Measurements from ENCODE around the gene WWC2.

The WWC2 gene

GRCh38 chr4:183202523-183202922 lies 103.5 kb downstream of the WWC2 start:
- no peak for DNase-seq (ENCODE audit: low spot score)

- no peak for DNase-seq (ENCODE audit: low spot score)
Observed at GRCh38 chr4:183204793-183205192, 105.7 kb downstream of the WWC2 start.

- DNase-seq (ENCODE audit: low spot score): no peak
Observed at GRCh38 chr4:183205193-183205592, 106.1 kb downstream of the WWC2 start.

DNA sequence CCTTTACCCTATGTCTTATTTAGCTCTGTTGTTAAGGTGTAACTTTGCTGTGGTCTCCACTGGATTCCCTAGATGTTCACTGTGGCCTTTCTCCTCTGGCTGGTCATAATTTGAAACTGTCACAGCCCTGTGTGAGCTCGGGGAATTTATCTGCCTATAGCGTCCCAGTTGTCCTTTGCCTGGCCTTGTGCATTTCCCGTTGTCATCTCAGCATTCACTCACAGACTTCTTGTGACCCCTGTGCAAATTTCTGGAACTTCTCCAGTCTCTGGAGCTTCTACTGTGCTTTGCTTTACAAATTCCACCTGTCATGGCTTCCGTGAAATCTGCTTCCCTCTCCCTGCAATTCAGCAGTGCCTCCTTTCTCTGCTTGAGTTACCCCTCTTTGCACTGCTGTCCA lies 106.7 kb downstream of the WWC2 start:
- no peak for DNase-seq (ENCODE audit: low spot score)

GRCh38 chr4:183211533-183211932 lies 112.5 kb downstream of the WWC2 start:
- DNase-seq (ENCODE audit: low spot score): no peak

GRCh38 chr4:183213996-183214395 lies 114.9 kb downstream of the WWC2 start:
- no peak for DNase-seq (ENCODE audit: low spot score)

- no peak for DNase-seq (ENCODE audit: low spot score)
Observed at GRCh38 chr4:183214912-183215488, 115.9 kb downstream of the WWC2 start.

DNA sequence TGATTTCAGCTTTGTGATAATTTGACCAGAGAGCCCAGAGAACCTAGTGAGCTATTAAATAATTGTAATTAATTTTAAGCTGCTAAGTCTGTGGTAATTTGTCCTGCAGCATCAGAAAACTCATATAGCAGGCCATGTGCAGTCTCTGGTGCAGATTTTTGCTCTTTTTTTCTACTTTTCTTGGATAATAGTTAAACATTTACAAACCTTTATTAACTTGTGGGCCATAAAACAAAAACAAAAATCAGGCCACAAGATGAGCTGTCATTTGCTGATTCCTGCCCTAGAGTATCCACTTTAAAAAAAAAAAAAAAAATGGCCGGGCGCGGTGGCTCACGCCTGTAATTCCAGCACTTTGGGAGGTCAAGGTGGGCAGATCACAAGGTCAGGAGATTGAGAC lies 121.2 kb downstream of the WWC2 start:
- DNase-seq (ENCODE audit: low spot score): no peak

DNA sequence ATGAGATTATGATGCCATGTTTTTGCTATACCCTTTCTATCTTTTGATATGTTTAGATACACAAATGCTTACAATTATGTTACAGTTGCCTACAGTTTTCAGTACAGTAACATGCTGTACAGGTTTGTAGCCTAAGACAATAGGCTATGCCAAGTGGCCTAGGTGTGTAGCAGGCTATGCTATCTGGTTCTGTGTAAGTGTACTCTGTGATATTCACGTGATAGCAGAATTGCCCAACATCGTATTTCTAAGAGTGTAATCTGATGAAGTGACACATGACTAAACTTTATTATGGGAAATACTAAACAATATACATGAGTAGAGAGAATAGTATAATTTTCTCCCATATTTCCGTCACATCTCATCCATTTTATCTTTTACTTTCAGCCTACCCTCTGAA lies 124.0 kb downstream of the WWC2 start:
- no peak for DNase-seq (ENCODE audit: low spot score)

DNA sequence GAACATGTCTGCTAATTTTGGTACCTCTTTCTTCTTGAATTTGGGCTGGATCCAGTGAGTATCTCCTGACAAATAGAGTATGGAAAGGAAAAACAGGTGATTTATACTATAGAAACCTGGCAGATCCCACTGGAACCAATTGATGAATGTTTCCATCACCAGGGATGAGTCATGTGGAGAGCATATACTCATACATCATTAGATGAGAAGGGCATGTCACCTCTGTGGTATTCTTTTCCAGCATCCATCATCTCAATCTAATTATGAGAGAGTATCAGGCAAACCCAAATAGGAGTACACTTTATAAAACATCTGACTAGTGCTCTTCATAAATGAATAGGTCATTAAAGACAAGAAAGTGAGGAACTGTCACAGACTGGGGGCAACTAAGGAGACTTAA lies 130.3 kb downstream of the WWC2 start:
- no peak for DNase-seq (ENCODE audit: low spot score)

GRCh38 chr4:183240581-183241321 lies 141.7 kb downstream of the WWC2 start:
- DNase-seq (ENCODE audit: low spot score): no peak

- peak; percentile 37 for DNase-seq (ENCODE audit: low spot score)
Observed at GRCh38 chr4:183241322-183241640, 142.2 kb downstream of the WWC2 start.

DNA sequence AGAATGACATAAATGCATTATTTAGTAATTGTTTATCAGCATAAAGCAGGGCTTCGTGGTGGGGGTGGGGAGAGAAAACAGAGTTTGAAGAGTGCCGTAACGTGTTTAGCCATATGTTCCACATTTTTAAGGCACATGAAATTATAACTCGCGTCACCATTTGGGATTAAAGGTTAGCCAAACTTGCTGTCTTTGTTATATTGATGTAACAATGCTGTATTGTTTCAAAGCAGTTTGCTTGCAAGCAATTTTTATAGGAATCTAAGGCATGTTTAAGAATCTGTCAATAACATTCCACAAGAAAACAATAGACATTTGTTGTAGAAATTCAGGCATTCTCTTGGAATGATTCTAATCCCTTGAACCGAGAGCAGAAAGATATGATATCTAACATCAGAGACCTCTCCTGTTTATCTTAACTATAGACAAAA lies 142.7 kb downstream of the WWC2 start:
- DNase-seq (ENCODE audit: low spot score): peak; percentile 57

DNA sequence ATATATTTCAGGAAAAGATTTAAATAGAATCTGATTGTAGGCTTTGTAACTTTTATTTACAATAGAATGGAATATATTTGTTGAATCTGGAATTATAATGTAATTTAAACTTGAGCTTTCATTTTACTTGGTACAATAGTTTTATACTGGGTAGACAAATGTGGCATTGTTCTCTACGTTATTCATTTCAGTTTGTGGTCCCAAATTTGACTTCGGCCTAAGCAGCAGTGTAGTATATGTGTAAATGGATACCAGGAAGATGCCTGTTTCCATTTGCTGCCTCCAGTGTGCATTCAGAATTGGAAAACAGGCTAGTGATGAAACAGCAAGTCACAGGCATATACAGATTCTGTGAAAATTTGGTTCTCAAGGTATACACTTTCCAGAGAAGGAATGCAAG lies 143.2 kb downstream of the WWC2 start:
- DNase-seq (ENCODE audit: low spot score): peak; percentile 58

DNA sequence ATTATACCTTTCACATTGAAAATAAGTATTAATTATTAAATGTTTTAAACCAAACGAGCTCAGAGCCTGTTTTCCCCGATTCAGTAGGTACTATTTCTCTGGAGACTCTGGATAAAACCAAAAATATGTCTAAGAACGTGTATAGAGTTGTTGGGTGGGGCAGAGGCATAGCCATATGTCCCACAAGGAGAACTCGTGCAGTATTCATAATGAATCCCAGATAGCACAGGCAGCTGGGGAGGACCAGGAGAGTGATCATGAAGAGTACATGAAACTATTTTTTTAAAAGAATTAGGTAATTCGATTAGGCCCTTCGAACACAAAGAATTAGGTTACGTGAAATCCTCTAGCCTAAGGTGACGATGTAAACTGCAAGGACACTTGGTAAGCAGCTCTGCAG lies 145.0 kb downstream of the WWC2 start:
- no peak for DNase-seq (ENCODE audit: low spot score)

GRCh38 chr4:183244506-183244905 lies 145.4 kb downstream of the WWC2 start:
- DNase-seq (ENCODE audit: low spot score): no peak

DNA sequence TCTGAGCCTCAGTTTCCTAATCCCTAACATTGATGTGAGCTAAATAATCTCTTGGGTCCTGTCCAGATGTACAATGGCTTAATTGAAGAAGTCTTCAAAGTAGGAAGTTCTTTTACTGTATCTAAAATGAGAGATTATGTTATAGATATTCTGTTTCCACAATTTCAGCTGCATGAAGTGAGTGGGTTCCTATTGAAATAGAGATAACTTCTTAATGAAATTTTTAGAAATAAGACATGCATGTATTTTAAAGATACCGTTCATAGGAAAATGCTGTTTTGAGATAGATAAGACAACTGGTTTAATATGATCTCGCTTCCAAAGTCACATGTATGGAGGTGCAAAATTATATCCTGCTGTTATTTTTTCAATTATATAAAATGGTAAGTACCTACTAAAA lies 149.1 kb downstream of the WWC2 start:
- DNase-seq (ENCODE audit: low spot score): no peak

DNA sequence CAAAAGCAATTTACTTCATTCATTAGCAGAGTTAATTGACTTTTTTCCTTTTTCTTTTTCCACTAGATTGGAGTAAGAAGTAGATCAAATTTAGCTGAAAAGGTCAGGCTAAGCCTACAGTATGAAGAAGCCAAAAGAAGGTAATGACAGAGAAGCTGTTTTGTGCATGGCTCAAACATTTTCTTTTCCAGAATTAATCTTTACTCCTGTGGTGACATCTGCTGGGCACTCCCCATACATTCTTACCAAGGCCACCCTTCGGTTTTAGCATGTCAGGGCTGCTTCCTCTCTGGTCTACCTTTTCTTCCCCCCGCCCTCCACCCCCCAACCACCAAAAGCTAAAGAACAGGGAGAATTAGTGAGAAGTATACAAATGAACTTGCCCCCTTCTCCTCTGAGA lies 150.8 kb downstream of the WWC2 start:
- DNase-seq (ENCODE audit: low spot score): peak; percentile 60

DNA sequence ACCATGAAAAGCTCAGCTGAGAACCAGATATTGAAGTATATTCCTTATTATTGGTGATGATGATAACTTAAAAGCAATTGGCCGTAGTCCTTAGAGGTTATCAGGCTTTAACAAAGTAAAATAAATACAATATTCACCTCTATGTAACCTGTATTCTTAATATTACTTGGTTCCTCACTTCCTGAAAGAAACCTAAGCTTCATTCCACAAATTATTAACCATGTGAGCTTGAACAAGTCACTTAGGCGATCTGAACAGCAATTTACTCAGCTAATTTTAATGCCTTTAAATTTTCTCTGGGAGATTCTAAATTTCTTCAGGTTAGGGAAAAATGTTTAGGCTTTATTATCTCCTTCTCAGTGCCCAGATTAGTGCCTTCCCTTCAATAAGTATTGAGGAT lies 151.8 kb downstream of the WWC2 start:
- no peak for DNase-seq (ENCODE audit: low spot score)

DNA sequence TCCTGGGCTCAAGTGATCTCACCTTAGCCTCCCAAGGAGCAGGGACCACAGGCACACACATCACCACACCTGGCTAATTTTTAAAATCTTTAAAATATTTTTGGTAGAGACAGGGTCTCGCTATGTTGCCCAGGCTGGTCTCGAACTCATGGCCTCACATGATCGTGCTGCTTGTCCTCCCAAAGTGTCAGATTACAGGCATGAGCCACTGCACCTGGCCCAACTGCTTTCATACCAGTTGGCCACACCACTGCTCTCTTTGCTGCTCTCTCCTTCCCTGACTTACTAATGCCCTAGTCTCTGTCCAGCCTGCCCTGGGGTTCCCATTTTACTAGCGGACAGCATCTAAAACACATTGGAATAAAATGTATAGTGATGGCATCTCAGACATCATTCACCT lies 153.9 kb downstream of the WWC2 start:
- no peak for DNase-seq (ENCODE audit: low spot score)

DNA sequence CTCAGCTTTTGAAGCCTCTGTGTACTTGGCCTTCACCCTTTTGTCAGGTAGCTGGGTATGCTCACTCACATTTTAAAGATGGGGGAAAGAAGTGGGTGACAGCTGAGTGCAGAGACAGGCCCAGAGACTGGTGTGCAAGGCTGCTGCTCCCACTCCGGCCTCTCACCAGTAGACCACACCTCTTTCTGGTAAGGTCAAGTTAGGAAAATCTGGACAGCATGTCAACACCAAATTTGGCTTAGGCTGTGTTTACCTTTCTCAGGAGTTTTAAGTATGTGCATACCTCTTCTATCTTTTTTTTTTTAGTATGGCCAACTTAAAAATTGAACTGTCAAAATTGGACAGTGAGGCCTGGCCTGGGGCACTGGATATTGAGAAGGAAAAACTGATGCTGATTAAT lies 154.4 kb downstream of the WWC2 start:
- no peak for DNase-seq (ENCODE audit: low spot score)

GRCh38 chr4:183254162-183254561 lies 155.1 kb downstream of the WWC2 start:
- DNase-seq (ENCODE audit: low spot score): no peak

DNA sequence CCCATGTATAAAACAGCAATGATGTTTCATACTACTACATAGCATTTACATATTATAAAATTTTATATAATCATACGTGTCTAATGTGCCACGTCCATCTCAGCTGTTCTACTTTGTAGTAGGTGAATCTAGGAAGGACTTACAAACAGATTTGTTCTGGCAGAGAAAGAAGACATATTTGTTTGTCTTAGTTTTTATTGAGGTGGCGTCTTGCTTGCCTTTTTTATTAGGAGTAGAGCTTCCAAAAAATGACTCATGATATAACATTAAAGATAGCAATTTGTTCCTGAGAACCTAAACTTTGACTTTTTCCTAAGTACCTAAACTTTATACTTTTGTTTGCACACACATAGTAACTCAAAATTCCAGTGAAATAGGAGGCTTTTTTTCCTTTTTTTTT lies 156.4 kb downstream of the WWC2 start:
- no peak for DNase-seq (ENCODE audit: low spot score)

DNA sequence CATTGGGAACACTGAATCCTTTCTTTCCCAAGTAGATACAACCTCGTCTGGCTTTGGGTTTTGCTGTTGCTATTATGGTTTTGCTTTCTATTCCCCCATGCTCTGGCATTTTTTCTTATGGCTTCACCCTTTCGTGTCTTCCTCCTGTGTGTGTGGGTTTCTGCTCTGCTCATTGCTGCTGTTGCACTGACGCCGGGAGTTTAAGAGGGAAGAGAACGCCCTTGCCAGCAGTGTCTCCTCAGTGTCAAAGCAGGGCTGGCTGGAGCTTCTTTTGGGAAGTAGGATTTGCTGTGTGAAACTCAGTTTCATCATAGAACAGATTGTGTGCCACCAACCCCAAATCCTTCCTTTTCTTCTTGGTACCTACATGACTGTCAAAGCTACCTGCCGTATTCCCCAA lies 157.3 kb downstream of the WWC2 start:
- DNase-seq (ENCODE audit: low spot score): no peak
